Kidney glomerular epithelial cell (primary cell): ENCODE results near the gene CYP24A1.

Experiments used
- DNase-seq: peaks from one replicate; lab custom pipeline; 2025; lab: John Stamatoyannopoulos, UW

Gene CYP24A1

GRCh38 chr20:54174457-54175175, 830 bp upstream of the CYP24A1 start:
- DNase-seq: no peak

DNA sequence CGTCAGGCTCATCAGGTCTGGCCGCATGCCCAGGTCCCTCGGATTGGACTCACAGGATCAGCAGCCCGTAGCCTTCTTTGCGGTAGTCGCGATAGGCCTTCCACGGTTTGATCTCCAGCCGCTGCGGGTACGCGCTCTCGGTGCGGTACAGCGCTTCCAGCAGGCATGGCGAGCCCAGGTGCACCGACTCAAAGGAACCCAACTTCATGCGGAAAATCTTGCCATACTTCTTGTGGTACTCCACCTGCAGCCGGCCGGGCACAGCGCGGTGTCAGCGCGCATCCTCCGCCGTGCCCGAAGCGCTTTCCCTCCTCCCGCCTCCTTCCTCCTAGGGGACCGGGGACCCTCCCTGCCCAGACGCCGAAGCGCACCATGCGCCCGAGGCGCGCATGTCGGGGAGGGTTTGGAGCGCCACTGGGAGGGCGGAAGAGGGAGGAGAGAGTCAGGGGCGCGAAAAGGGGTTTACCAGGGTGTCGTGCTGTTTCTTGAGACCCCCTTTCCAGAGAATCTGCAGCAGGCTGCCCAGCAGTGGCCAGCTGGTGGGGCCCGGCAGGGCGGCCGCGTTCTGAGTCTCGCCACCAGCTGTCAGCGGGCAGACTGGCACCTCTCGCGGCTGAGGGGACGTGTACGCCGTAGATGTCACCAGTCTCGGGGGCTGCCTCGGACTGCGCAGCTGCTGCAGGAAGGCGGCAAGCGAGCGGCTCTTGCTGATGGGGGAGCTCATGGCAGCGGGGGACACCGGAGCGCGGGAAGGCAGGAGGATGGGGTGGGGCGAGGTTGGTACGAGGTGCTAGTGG, 732 bp downstream of the CYP24A1 start:
- no peak for DNase-seq

GRCh38 chr20:54172532-54172855, 1.3 kb downstream of the CYP24A1 start:
- no peak for DNase-seq

GRCh38 chr20:54170963-54171362, 2.8 kb downstream of the CYP24A1 start:
- no peak for DNase-seq

GRCh38 chr20:54170026-54170471, 3.7 kb downstream of the CYP24A1 start:
- no peak for DNase-seq

GRCh38 chr20:54168961-54169862, 4.6 kb downstream of the CYP24A1 start:
- DNase-seq: no peak

DNA sequence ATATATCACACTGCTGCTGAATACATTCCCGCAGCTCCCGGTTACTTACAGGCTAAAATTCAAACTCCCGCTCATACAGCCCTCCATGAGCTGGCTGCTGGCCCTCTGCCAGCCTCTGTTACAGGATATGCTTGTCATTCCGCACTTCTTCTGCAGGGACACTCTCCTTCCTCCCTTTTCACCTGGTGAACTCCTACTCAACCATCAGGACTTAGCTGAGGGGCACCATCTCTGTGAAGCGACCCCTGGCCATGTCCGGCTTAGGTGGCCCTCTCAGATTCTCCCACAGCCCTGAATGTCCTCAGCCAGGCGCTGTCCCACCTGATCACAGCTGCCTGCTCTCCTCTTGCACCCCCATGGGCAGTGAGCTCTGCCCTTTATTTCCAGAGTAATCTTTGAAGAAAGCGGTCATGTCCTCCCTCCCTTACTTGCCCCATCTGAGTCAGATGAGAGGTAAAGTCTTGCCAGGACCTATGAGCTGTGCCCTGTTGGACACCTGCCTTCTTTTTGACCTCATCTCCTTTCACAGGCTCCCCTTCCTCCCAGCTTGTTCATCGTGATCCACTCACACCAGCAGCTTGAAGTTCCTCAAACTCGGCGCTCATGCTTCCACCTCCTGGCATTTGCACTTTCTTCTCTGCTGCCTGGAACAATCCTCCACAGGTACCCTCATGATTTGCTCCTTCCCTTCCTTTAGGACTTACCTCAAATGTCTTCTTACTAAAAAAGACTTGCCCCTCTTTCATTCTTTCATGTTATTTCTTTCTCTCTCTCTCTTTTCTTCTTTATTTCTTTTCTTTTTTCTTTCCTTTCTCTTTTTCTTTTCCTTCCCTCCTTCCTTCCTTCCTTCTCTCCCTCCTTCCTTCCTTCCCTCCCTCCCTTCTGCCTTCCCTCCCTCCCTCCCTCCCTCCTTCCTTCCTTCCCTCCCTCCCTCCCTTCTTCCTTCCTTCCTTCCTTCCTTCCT, 5.6 kb downstream of the CYP24A1 start:
- no peak for DNase-seq

DNA sequence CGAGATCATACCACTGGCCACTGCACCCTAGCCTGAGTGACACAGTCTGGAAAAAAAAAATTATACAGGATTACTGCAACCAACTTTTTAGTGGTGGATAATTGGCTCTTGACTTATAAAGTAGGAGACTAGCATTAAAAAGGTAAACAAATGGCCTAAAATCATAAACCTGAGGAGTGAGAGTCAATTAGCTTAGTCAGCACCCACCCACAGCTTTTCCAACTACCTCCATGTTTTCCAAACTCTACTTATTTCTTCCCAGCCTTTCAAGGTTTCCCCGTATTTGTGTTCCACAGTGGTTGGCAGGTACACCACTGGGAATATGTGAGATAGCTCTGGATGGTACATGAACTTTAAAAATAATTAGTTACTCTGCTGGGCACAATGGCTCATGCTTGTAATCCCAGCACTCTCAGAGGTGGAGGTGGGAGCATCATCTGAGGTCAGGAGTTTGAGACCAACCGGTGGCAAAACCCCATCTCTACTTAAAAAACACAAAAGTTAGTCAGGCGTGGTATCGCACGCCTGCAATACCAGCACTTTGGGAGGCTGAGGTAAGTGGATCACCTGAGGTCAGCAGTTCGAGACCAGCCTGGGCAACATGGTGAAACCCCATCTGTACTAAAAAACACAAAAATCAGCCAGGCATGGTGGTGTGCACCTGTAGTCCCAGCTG, 6.7 kb downstream of the CYP24A1 start:
- DNase-seq: no peak

DNA sequence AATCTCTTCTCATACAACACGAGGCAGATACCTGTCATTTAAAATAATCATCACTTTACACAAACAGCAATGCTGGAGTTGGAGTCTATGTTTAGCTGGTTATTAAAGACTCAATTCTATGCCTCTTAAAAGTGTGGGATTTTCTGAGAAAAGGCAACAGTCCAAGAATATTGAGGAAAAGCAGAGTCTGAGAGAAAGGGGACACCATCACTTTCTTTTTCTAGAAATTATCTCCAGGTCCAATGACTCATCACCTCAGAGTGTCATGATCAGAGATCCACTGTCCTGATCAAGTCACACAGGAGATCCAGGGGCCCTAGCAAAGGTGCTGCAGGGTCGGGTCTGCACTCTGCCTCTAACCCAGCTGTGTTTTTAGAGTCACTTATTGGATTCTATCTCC, 8.0 kb downstream of the CYP24A1 start:
- no peak for DNase-seq

- no peak for DNase-seq
These were observed 8.8 kb downstream of the CYP24A1 start for GRCh38 chr20:54165014-54165413.

DNA sequence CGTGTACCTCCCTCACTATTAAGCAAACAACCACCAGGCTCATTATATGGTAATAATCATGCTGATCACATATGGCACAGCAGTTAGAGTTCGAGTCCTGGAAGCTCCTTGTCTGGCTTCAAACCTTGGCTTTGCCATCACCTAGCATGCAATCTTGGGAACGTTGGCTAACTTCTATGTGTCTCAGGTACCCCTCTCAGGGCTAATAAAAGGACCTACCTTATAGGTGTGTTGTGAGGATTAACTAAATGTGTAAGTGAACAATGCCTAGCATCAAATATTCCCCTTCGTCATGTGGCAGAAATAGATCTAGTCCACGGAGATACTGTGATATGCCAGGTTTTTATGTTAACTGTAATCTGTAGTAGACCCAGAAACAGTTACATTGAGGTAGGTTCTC, 10.4 kb downstream of the CYP24A1 start:
- DNase-seq: no peak

DNA sequence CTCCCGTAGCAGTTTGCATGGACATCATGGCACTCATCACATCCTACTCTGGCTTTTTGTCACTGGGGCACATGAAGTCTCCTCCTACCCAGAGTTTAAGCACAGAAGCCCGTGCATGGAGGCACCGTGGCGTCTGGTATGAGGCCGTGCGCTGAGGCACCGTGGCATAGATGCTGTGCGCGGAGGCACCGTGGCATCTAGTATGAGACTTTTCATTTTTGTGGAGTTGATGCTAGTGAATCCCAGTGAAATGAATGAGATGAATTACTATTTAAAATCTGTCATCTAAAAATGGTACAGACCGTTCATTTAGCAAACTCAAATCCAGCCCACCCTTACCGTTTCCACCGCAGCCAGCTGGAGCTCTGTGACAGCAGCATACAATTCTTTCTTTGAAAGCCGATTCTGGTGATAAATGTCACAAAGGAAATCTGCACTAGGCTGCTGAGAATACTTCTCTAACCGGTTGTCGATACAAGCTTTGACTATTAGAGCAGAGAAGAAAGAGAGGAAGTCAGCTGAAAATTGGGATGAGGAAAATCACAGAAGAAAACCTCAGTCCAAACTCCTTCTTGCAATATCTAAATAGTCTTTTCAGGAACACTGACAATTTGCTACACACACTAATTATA, 11.3 kb downstream of the CYP24A1 start:
- no peak for DNase-seq

GRCh38 chr20:54161821-54162149, 12.0 kb downstream of the CYP24A1 start:
- no peak for DNase-seq

- DNase-seq: no peak
These were observed 12.6 kb downstream of the CYP24A1 start for GRCh38 chr20:54161008-54161820.

- no peak for DNase-seq
These were observed 13.4 kb downstream of the CYP24A1 start for GRCh38 chr20:54160065-54161007.

DNA sequence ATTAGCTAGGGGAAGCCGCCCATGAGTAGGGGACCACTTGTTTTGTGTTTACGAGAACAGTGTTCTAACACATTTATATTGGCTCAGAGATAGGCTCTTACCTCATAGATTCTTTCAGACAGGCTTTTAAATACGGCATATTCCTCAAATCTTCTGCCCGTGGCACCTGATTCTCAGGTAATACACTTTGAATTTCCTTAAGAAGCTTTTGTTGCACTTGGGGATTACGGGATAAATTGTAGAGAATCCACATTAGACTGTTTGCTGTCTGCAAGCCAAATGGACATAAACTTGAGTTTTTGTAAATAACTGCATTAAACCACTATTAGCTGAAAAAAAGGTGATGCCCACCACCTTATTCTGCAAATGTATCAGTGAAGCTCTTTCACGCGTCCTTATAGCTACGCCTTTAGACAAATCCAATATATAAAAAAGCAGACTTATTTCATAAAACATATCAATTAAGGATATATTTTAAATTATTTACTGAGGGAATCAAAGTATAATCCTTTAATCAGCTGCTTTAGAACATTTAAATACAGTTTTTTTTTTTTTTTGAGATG, 14.8 kb downstream of the CYP24A1 start:
- DNase-seq: no peak

- no peak for DNase-seq
These were observed 15.6 kb downstream of the CYP24A1 start for GRCh38 chr20:54158226-54158625.
